C4-2B (cell line): ENCODE results near the gene PDE5A.
A peak's percentile ranks its signal among the peaks of the same experiment; 100 is the strongest.

Source experiments
- H3K27ac ChIP-seq: fragments of 450-650 bp; 2 replicates; pipeline ENCODE4 v1.5.1; 2017
- ZFX ChIP-seq: fragments of 450-650 bp; IDR thresholded peaks from 2 replicates; pipeline ENCODE4 v1.6.1; 2017
- TF ChIP-seq, protein P1 (sequence below): fragments of 450-650 bp; conservative IDR thresholded peaks from 2 replicates; pipeline ENCODE4 v1.5.1; 2017; ENCODE audit warnings: mild to moderate bottlenecking

The PDE5A gene

DNA sequence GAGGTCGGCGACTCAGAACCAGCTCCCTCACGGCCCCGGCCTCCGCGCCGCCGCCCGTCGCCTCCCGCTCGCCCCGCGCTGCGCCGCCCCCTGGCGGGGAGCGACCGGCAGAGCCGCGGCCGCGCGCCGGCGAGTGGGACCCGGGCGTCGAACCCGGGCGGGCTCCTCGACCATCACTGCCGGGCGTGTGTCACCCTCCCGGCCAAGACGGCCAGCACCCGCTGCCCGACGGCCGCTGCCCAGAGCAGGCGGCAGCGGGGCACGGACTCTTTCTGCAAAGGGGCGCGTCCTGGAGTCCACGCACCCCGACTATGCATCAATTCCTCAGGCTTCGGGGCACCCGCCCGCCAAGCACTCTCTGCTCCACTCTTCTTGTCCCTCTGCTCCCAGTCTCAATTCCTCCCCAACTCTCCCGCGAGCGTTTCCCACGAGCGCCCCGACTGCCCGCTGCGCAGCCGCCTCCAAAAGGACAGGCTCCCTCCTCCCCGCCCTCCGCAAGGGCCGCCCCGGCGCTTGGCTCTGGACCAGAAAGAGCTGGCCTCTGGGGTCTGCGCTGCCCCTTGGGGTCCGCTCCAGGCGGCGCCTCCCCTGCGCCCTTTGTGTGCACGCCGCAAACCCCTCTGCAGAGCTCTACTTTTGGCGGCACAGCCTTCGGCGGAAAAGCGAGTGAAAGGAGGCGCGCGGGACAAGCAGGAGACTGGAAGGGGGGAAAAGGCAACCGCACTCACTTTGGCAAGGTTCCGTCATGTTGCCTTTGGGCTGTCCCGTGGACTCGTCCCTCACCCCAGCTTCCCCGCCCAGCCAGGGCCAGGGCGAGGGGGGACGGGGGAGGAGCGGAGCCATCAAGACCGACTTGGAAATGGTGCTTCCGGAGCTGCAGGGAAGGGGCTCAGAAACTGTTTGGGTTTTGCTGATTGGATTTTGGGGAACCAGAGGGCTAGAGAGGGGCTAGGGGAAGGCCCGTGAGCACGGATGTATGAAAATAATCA lies 1.0 kb downstream of the PDE5A start:
- no peak for TF ChIP-seq ZFX
- TF ChIP-seq, protein P1, sequence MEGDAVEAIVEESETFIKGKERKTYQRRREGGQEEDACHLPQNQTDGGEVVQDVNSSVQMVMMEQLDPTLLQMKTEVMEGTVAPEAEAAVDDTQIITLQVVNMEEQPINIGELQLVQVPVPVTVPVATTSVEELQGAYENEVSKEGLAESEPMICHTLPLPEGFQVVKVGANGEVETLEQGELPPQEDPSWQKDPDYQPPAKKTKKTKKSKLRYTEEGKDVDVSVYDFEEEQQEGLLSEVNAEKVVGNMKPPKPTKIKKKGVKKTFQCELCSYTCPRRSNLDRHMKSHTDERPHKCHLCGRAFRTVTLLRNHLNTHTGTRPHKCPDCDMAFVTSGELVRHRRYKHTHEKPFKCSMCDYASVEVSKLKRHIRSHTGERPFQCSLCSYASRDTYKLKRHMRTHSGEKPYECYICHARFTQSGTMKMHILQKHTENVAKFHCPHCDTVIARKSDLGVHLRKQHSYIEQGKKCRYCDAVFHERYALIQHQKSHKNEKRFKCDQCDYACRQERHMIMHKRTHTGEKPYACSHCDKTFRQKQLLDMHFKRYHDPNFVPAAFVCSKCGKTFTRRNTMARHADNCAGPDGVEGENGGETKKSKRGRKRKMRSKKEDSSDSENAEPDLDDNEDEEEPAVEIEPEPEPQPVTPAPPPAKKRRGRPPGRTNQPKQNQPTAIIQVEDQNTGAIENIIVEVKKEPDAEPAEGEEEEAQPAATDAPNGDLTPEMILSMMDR = peak; percentile 89
- no peak overlapping the region for H3K27ac ChIP-seq

DNA sequence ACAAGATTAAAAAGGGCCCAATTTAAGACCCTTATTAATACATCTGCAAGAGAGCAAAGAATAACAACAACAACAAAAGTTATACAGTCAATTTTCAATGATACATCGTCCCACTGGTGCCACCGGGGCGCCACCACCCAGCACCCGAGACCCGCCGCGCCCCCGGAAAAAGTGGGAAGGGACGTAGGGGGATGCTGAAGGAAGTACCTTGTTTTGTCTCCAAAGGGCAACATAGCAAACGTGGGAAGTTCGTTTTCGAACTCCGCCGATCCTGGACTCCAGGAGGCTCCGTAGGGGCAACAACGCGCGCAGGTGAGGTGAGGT lies 1.7 kb downstream of the PDE5A start:
- TF ChIP-seq, protein P1 = no peak
- no peak for TF ChIP-seq ZFX
- no peak overlapping the region for H3K27ac ChIP-seq

DNA sequence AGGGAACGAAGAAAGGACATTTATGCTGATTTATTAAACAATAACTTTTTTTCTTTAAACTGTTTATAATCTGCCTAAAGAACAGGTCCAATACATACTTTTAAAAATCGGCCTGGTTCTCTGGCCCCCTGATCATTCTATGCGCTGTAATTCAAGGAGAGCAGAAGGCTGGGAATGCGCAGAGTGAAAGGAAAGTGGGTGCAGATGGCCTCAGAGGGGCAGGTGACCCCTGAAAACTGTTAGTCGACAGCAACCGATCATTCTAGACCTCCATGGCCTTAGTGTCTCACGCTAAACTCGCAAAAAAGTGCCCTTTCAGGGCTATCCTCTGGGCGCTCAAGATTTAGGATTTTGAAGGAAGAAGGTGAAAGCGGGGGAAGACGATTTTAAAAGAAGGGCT lies 2.2 kb downstream of the PDE5A start:
- no peak overlapping the region for H3K27ac ChIP-seq
- no peak for TF ChIP-seq ZFX
- TF ChIP-seq, protein P1 = no peak

DNA sequence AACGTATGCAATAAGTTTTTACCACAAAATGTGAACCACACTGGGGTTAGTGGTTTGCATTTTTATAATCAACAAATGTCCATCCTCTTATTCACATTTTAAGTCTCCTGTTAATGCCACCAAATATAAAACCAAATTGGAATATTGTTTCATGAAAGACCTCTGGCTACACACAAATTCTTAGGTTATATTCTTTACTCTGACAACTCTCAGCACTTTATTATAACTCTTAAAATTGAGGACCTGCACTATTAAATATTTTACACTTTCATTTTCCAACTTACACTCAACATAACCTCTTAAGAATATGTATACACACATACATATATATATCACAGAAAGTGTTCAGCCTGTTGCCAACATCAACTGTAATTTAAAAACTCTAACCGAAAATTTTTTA lies 2.8 kb downstream of the PDE5A start:
- TF ChIP-seq, protein P1 = no peak
- no peak for TF ChIP-seq ZFX
- no peak overlapping the region for H3K27ac ChIP-seq

DNA sequence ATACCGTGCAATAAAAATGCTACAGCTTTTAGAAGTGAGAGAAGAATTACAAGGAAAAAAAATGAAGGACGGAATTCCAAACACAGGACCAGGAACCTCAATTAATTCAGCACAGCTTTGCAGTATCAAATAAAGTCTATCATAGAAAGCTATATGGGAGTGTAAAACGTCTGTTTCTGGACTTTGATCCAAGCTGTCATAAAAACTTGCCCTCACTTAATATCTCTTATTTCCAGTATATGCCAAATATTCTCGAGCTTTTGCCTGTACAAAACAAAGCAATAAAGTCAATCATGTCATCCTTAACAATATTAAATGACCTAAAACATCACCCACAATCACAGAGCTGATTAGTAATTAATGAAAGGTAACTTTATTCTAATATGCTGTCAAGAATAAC lies 4.2 kb downstream of the PDE5A start:
- no peak for TF ChIP-seq ZFX
- TF ChIP-seq, protein P1 = no peak
- H3K27ac ChIP-seq = no peak overlapping the region

DNA sequence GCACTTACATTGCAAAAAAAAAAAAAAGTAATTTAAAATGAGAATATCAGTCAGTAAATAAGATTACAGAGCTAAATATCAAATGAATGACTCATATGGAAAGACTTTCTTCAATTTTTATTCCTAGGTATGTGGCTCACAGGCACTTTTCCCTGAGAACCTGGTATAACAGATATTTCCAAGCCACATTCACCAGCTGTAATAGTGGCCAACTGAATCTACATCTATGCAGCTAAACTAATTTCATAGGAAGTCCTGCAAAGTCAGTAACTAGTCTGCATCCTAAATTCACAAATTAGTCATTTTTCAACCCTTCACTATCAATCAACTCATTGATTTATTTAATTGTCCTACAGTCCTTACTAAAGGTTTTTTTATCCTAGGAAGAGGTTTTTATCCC lies 5.6 kb downstream of the PDE5A start:
- TF ChIP-seq, protein P1 = no peak
- TF ChIP-seq ZFX = no peak
- no peak overlapping the region for H3K27ac ChIP-seq

DNA sequence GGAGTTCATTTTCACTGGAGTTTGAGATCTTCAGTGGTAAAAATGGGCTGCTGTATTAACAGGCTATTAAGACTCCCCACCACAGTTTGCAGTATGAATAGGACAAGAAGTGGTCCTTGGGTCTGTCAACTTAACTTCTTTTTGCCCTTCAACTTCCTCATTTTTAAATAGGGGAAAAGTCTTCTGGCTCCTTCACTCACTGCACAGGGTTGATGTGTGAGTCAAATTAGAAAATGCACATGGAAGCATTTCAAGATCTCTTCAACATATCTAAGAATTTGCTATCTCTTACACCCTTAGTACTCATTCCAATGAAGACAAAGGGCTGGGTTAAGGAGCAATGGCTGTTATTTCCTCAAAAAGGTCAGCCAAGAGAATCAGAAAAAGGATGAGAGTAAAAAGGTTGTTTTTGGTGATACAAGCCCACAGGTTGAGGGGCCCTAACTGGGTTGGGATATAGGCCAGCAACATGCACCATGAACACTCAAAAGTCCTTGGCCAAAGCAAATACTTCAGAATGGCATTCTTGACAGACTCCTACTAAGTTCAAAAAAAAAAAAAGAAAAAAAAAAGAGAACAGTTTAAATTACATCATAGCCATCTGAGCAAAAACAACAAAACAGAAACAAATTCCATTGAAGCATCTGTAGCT lies 13.4 kb downstream of the PDE5A start:
- TF ChIP-seq ZFX = no peak
- TF ChIP-seq, protein P1 = no peak
- no peak overlapping the region for H3K27ac ChIP-seq
